Stimulated activated CD4-positive, alpha-beta T cell treated with anti-CD3 and anti-CD28 coated beads, TNF-alpha, amount 100 ng/mL, for 1 hour (primary cell): ENCODE results near the gene IPO4.

Experiments
- DNase-seq, 3 donors: peaks; one replicate each; pipeline ENCODE4 v3.0.0-alpha.2; 2020; ENCODE audit warnings: low read depth in 3 of 3, low spot score in 1 of 3

Gene IPO4

GRCh38 chr14:24194186-24194872, 5.7 kb upstream of the IPO4 start:
- no peak for DNase-seq

DNA sequence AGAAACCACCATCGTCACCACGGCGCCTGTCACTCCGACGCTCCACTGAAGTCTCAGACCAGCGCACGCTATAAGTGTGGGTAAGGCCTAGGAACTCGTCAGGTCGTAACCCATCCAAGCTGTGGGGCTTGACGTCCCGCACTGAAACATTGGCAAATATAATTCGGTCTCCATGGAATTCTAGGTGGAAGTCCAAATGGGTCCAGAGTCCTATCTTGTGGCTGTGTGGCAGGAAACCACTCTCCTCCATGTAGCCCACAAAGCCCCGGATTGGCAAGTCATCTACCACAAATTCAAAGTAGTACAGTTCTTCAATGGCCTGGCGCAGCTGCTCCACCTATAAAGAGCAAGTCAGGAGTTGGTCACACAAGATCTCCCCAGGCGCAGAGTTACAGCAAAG, 4.3 kb upstream of the IPO4 start:
- DNase-seq = no peak

DNA sequence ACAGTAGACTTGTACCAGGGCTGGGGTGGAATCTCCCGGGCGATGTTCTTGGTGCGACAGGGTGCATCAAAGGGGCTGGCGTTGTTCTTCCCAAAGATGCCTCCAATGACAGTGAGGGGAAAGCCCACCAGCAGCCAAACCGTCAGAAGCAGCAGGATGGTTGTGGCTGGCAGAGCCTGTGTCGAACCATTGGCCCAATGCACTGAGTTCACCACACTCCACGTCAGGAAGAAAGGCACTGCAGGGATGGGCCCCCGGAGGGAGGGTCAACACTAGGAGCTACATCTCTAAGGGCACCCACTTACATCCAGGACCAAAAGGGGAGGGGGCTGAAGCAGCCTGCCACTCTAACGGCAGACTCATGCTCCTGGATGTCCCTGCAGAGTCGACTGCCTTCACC, 1.8 kb upstream of the IPO4 start:
- DNase-seq = no peak

- DNase-seq = no peak
Measured at GRCh38 chr14:24189460-24189859, 844 bp upstream of the IPO4 start.

GRCh38 chr14:24189059-24189375, 401 bp upstream of the IPO4 start:
- DNase-seq = no peak

GRCh38 chr14:24187539-24187915, 1.1 kb downstream of the IPO4 start:
- DNase-seq = no peak

GRCh38 chr14:24186831-24187538, 1.6 kb downstream of the IPO4 start:
- no peak for DNase-seq

DNA sequence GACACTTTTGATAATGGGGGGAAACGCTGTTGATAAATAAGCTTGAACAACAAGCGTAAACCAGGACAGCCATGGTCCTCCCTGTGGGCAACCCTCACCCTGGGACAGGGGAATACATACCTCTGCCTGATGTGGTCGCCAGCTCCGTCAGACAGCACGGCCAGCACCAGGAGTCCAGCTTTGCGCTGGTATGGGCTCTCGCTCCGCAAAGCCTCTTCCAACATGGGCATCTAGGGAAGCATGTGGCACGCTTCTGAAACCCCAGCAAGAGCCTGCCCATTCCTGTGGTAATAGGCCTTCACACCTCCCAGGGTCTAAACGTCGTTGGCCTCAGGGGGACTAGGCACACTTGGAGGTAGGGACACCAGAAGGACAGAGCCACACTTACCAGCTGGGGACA, 2.9 kb downstream of the IPO4 start:
- no peak for DNase-seq

DNA sequence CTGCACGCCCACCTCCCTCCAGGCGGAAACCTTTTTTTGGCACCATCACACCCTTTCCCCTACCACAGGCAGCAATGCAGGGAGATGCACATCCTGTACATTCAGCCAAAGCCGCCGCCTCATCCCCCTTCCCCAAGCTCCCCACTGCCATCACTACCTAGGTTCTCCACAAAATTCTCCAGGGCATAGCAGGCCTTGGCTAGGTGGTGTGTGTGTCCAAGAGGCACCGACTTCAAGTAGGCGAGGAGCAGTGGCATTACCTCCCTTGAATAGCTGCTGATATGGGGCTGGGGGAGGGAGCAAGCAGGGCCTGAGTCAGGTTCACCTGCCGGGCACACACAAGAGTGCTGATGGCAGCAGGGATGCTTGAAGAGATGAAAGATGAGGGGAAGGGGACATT, 3.6 kb downstream of the IPO4 start:
- DNase-seq = no peak

- DNase-seq = no peak
Measured at GRCh38 chr14:24184104-24184970, 4.3 kb downstream of the IPO4 start.

GRCh38 chr14:24183014-24183481, 5.6 kb downstream of the IPO4 start:
- no peak for DNase-seq

DNA sequence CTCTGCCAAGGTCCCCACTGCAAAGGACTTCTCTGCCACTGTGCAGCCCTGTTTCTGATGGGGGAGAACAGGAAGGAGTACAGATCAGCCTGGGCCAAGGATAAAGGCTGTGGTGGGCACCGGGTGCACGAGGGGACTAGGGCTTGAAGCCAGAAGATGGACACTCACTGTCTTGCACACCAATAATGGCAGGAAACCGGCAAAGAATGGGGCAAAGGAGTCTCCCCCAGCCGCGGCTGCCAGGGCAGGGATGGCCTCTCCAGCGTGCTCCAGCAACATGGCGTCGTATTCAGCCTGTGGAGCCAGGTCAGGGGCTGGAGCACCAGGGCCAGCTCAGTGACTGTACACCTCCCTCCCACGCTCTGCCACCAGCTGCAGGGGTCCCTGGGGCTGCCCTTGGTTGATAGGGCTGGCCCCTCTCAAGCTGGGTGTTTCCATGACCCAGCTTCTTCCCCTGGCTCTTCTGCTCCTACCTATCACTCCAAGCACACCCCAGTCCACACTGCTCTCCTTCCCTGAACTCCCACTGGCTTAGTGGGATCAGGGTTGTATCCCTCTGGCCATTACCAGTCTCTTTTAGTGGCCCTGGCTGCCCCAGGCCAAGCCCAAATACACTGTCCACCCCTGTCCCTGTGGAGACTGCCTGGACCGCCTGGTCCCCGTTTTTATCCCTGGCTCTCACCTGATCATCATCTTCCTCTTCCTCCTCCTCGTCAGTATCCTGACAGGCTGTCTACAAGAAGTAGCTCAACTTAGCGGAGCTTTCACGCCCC, 6.3 kb downstream of the IPO4 start:
- no peak for DNase-seq

GRCh38 chr14:24181371-24182077, 7.1 kb downstream of the IPO4 start:
- no peak for DNase-seq

GRCh38 chr14:24179961-24180796, 8.4 kb downstream of the IPO4 start:
- DNase-seq = no peak

- no peak for DNase-seq
Measured at GRCh38 chr14:24179294-24179960, 9.2 kb downstream of the IPO4 start.

GRCh38 chr14:24178399-24179178, 10.0 kb downstream of the IPO4 start:
- no peak for DNase-seq

GRCh38 chr14:24177891-24178290, 10.7 kb downstream of the IPO4 start:
- no peak for DNase-seq

DNA sequence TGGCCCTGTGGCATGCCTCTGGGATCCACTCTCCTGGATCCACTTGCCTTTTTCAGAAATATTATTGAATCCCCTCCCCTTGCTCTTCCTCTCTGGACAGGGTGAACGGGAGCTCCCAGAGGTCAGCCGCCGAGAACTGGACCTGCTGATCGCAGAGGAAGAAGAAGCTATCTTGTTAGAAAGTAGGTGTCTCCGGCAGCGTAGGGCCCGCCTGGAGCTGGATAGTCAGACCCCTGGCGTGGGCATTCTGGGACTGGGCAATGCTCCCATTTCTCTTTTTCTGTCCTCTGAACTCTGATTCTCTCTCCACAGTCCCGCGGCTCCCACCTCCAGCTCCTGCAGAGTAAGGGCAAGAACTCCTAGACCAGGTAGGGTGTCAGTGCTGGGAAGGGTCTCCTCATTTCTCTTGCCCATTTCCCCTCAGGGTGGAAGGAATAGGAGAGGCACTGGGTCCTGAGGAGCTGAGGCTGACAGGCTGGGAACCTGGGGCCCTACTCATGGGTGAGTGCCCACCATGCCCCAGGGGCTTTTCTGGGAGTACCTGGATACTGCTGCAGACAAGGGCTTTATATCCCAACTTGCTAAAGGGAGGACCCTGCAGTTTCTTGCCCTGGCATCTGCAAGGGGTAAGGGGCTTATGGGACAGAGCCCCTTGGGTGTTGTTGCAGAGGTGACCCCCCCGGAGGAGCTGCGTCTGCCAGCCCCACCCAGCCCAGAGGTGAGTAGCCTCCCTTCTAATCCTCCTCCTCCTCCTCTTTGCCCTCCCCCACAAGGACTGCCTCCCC, 11.4 kb downstream of the IPO4 start:
- DNase-seq = no peak
